A549 treated with Hydrocortisone at 1 μM for 4 hours (cell line): ENCODE results near the gene PALM. TPM values are rescaled to one million over a fixed set of nuclear protein-coding genes. Genes with fewer than 3 reads are reported as not detected.

Experiments used
- total RNA-seq: library from RNA; stranded (reverse); fragments of 200-300 nt; extraction: Qiagen RNA extraction; gene quantifications from 5 replicates; pipeline ENCODE4 v1.2.3, GENCODE V29; 2022

The PALM gene
- 12.0 to 17.9 TPM (median 14.3 TPM) in 5 replicates for total RNA-seq

DNA sequence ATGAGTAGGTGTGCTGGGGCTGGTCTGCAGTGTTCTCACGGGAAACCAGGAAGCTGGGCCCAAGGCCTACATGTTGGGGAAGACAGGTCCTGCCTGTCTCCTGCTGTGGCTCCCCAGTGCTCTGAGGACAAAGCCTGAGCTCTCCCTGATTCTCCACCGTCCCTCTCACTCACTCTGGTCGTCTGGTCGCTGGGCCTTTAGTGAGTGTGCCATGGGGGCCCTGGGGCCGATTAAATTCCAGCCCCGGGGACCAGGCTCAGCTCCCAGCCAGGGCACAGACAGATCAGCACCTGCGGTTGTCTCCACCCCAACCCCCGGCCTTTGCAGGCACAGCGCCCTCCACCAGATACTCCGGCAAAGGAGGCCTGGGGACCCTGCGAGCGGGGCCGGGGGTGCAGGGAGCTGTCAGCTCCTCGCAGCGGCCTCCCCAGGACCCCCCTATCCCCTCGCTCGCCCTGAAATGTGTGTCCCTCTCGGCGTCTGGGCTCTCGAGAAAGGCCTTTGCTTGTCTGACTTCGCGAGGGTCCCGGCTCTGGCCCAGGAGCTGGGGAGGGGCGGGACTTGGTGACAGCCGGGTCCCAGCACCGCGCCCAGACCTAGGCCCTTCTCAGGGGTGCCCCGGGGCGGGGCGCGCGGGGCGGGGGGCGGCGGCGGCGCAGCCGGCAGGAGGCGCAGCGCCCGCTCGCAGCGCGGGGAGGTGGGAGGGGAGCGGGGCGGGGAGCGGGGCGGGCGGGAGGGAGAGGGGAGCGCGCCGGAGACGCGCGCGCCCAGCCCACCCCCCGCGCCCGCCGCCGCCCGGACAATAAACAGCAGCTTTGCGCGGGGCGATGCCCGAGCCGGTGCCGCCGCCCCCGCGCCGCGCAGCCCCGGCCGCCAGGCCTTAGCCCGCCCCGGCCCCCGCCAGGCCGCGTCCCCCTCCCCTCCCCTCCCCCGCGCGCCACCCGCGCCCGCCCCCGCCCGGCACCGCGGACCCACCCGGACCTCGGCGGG, at the start of gene PALM:
Gene PALM (plus strand): TSS at position 782 of the 990 bp plus-strand sequence. CDS start 212 bp downstream, outside the sequence.

GRCh38 chr19:662962-663681, 45.6 kb upstream of the PALM start, which contains the start of gene RNF126:
RNF126 (minus strand) TSS chr19:663214; CDS start chr19:663121, 93 bp downstream.

DNA sequence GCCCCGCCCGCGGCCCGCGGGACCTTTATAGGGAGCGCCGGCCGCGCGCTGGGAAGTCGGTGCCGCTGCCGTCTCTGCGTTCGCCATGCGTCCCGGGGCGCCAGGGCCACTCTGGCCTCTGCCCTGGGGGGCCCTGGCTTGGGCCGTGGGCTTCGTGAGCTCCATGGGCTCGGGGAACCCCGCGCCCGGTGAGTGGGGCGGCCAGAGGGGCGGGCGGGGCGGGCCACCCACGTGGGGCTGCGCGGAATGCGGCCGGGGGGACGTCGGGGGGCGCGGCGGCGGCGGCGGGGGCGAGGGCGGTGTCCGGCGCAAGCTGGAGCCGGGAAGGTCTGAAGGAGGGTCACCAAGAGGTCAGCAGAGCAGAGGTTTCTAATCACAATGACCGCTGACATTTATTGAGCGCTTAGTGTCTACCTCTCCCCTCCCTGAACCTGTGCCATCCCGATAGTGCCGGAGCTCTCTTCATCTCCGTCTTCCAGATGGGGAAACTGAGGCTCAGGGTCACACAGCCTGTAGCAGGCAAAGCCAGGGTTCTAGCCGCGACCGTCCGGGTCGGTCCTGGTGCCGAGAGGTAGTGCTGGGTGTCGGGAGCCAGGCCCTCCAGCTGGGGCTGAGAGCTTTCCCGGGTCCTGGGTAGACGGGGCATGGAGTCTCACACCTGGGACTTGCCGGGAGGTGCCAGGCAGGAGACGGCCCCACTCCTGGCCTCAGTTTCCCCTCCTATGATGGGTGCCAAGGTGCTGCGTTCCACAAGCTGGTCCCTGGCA, 32.2 kb upstream of the PALM start, which contains the start of gene FSTL3:
Gene FSTL3 (plus strand): TSS at position 54 of the 767 bp plus-strand sequence. CDS start 32 bp downstream, at position 86.

DNA sequence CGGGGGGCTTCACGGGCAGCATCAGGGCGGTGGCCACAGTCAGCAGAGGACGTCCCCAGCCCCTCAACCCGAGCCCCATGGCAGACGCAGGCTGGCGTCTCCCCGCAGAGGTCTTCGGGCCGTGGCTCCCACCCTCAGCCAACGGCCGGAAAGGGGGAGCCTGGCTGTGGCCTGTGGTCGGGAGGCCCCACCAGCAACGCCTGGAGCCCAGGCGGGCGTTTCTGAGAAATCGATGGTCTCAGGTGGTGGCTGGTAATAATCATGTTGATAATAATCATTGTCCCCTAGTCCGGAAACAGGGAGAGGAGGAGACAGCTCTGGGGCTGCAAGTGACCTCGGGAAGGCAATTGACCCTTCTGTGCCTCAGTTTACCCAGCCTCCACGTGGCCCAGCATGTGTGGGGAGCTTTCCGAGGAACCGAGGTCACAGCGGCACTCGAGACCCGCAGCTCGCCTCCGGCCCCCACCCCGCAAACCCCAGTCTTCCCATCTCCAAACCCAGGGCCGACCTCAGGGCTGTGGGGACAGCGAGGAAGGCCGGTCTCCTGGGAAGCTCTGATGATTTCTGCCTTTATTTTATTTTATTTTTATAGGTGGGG, 13.3 kb upstream of the PALM start, which contains the start of gene PRSS57:
Gene PRSS57 (minus strand): TSS at position 101 of the 598 bp plus-strand sequence. CDS start 22 bp downstream, at position 79.

GRCh38 chr19:750640-751423, 42.1 kb downstream of the PALM start, which contains the start of gene MISP:
MISP (plus strand) TSS chr19:751112; CDS start chr19:756947, 5,835 bp downstream.

DNA sequence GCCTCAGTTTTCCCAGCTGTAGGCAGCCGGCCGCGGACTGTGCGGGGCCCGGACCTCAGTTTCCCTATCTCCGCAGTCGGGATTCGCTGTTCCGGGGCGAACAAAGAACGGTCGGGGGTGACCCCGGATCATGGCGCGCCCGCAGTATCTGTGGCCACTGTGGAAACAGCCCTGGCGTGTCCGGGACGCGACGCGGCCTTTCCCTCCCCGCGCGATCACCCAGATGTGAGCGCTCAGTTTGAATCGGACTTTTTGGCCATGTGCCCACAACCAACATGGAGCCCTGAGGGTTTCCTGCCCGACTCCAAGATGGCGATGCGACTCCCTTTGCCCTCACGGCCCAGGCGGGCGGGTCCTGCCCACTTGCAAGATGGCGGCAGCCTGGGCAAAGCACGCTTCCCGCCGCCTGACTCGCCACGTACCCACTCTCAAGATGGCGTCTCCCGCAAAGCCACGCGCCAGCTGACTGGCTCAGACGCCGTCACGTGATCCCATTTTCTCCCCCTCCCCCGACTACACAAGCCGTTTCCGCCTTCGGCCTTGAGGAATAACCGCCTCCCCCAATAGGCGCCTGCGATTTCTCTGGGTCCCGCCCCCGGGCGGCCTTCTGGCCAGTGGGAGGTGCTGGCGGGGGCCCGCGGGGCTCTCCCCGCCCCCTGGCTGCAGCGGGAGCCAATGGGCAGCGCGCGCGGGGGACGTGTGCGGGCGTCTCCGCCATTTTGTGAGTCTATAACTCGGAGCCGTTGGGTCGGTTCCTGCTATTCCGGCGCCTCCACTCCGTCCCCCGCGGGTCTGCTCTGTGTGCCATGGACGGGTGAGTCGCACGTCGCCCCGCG, 88.2 kb downstream of the PALM start, which contains the start of gene PTBP1:
Gene PTBP1 (plus strand): TSS at position 761 of the 836 bp plus-strand sequence. CDS start 46 bp downstream, at position 807.

Other genes with a start within 250 kb of the PALM start
- 0.77 to 1.5 TPM (median 0.99 TPM) in 5 replicates for gene SHC2, start 247.9 kb upstream of the PALM start, total RNA-seq
- gene MADCAM1, start 212.4 kb upstream of the PALM start, total RNA-seq = 0.12 to 0.41 TPM (median 0.30 TPM) in 5 replicates
- gene TPGS1, start 201.4 kb upstream of the PALM start, total RNA-seq = 9.8 to 16.5 TPM (median 15.3 TPM) in 5 replicates
- 67.9 to 93.1 TPM (median 87.3 TPM) in 5 replicates for gene CDC34, start 177.2 kb upstream of the PALM start, total RNA-seq
- gene GZMM, start 164.9 kb upstream of the PALM start, total RNA-seq = 0.30 to 0.48 TPM (median 0.39 TPM) in 5 replicates
- 645 to 729 TPM (median 699 TPM) in 5 replicates for gene BSG, start 136.3 kb upstream of the PALM start, total RNA-seq
- gene HCN2, start 119.1 kb upstream of the PALM start, total RNA-seq = 30.4 to 38.9 TPM (median 35.2 TPM) in 5 replicates
- gene POLRMT, start 75.4 kb upstream of the PALM start, total RNA-seq = 68.0 to 91.4 TPM (median 86.6 TPM) in 5 replicates
- gene FGF22, start 69.1 kb upstream of the PALM start, total RNA-seq = 0.37 to 0.75 TPM (median 0.55 TPM) in 5 replicates
- 53.5 to 72.9 TPM (median 70.7 TPM) in 5 replicates for gene RNF126, start 45.7 kb upstream of the PALM start, total RNA-seq
- 210 to 272 TPM (median 239 TPM) in 5 replicates for gene FSTL3, start 32.5 kb upstream of the PALM start, total RNA-seq
- gene PRSS57, start 13.5 kb upstream of the PALM start, total RNA-seq = 0.16 to 0.23 TPM in 2 of 5 replicates, not detected in the others
- 73.4 to 86.5 TPM (median 79.6 TPM) in 5 replicates for gene MISP, start 42.2 kb downstream of the PALM start, total RNA-seq
- gene PTBP1, start 88.5 kb downstream of the PALM start, total RNA-seq = 195 to 244 TPM (median 206 TPM) in 5 replicates
- gene PLPPR3, start 113.0 kb downstream of the PALM start, total RNA-seq = 2.5 to 5.6 TPM (median 3.7 TPM) in 5 replicates
- gene AZU1, start 118.9 kb downstream of the PALM start, total RNA-seq = 0.14 to 0.56 TPM (median 0.23 TPM) in 5 replicates
- gene PRTN3, start 132.1 kb downstream of the PALM start, total RNA-seq = 0.14 to 0.46 TPM (median 0.43 TPM) in 5 replicates
- 0.09 to 0.46 TPM (median 0.20 TPM) in 5 replicates for gene ELANE, start 143.4 kb downstream of the PALM start, total RNA-seq
- gene CFD, start 150.7 kb downstream of the PALM start, total RNA-seq = 8.2 to 22.5 TPM (median 20.7 TPM) in 5 replicates
- gene MED16, start 184.3 kb downstream of the PALM start, total RNA-seq = 13.1 to 25.9 TPM (median 23.8 TPM) in 5 replicates
- not detected in 5 replicates for gene RNU6-9, start 184.5 kb downstream of the PALM start, total RNA-seq
- gene R3HDM4, start 204.3 kb downstream of the PALM start, total RNA-seq = 30.7 to 39.0 TPM (median 37.7 TPM) in 5 replicates
- 0.18 to 0.53 TPM (median 0.47 TPM) in 5 replicates for gene KISS1R, start 208.4 kb downstream of the PALM start, total RNA-seq
- 4.5 to 5.5 TPM (median 4.9 TPM) in 5 replicates for gene ARID3A, start 217.1 kb downstream of the PALM start, total RNA-seq